GM13976 (cell line): ENCODE measurements around the gene ANKRD44.

Experiments
- DNase-seq: peaks from one replicate; pipeline ENCODE4 v3.0.0; 2012; ENCODE audit warnings: low spot score
- CTCF ChIP-seq: IDR thresholded peaks from 2 replicates; pipeline ENCODE4 v1.5.1; 2012; ENCODE audit warnings: borderline replicate concordance, mild to moderate bottlenecking; ENCODE audit not compliant: insufficient read depth; ENCODE audit errors: extremely low read depth, missing control alignments, control extremely low read depth
- in situ Hi-C: fragments of 300-500 bp; cut with MboI; formaldehyde crosslinking; loops from one replicate; pipeline ENCODE4 v1.12.0; 2022; ENCODE audit warnings: low sequenced_read_pairs, mixed read lengths, inconsistent platforms; ENCODE audit not compliant: unreplicated experiment

ANKRD44 gene

GRCh38 chr2:196966061-196966460 is 344.5 kb downstream of the ANKRD44 start:
- no peak for TF ChIP-seq CTCF
- DNase-seq, result no peak
- in situ Hi-C loops, result no loop called here

- DNase-seq, result no peak
- in situ Hi-C loops, result no loop called here
- no peak for TF ChIP-seq CTCF
Measured at GRCh38 chr2:196965651-196966050, 344.9 kb downstream of the ANKRD44 start.

- in situ Hi-C loops, result no loop called here
- no peak for DNase-seq
- TF ChIP-seq CTCF, result no peak
Measured at GRCh38 chr2:196963961-196964360, 346.6 kb downstream of the ANKRD44 start.

- in situ Hi-C loops, result no loop called here
- TF ChIP-seq CTCF, result no peak
- DNase-seq, result no peak
Measured at GRCh38 chr2:196963043-196963442, 347.5 kb downstream of the ANKRD44 start.

GRCh38 chr2:196962325-196962724 is 348.3 kb downstream of the ANKRD44 start:
- no peak for DNase-seq
- TF ChIP-seq CTCF, result no peak
- in situ Hi-C loops, result no loop called here

GRCh38 chr2:196961889-196962288 is 348.7 kb downstream of the ANKRD44 start:
- in situ Hi-C loops, result no loop called here
- TF ChIP-seq CTCF, result no peak
- DNase-seq, result peak; percentile 15
